Neural progenitor cell (in vitro differentiated cells): ENCODE measurements around the gene TRAF3. TPM values are rescaled to one million over a fixed set of nuclear protein-coding genes. Genes with fewer than 3 reads are reported as not detected.
"Not testable (repeated sequence)": the region's sequence is repeated elsewhere in the genome, so short reads cannot be mapped to it uniquely, and the experiment has no call there.

Experiments
- DNase-seq: peaks from one replicate; pipeline ENCODE4 v3.0.0-alpha.2; 2016; ENCODE audit warnings: low spot score
- H2AFZ ChIP-seq: fragments of 200-600 bp; sonication (generic); replicated peaks from 2 replicates; pipeline ENCODE4 v1.6.1; 2016; ENCODE audit warnings: antibody characterized with exemption
- H3F3A ChIP-seq: fragments of 200-600 bp; sonication (generic); 2 replicates; pipeline ENCODE4 v1.6.1; 2016; ENCODE audit warnings: antibody characterized with exemption, low read depth
- H3K27ac ChIP-seq: fragments of 200-600 bp; sonication (generic); 2 replicates; pipeline ENCODE4 v1.5.1; 2016; ENCODE audit warnings: mild to moderate bottlenecking
- H3K27me3 ChIP-seq: fragments of 200-600 bp; sonication (generic); 2 replicates; pipeline ENCODE4 v1.6.1; 2016; ENCODE audit warnings: mild to moderate bottlenecking, moderate library complexity
- H3K36me3 ChIP-seq: fragments of 200-600 bp; sonication (generic); 2 replicates; pipeline ENCODE4 v1.5.1; 2016
- H3K4me1 ChIP-seq: fragments of 200-600 bp; sonication (generic); 2 replicates; pipeline ENCODE4 v1.6.1; 2016; ENCODE audit warnings: mixed run types
- H3K4me2 ChIP-seq: fragments of 200-600 bp; sonication (generic); 2 replicates; pipeline ENCODE4 v1.6.1; 2016
- H3K4me3 ChIP-seq: fragments of 200-600 bp; sonication (generic); 2 replicates; pipeline ENCODE4 v1.5.1; 2016
- H3K79me2 ChIP-seq: fragments of 200-600 bp; sonication (generic); 2 replicates; pipeline ENCODE4 v1.6.1; 2016; ENCODE audit warnings: low read depth
- H3K9ac ChIP-seq: fragments of 200-600 bp; sonication (generic); 2 replicates; pipeline ENCODE4 v1.6.1; 2016
- H3K9me3 ChIP-seq: fragments of 200-600 bp; sonication (generic); 2 replicates; pipeline ENCODE4 v1.5.1; 2016; ENCODE audit warnings: low read depth
- H4K20me1 ChIP-seq: fragments of 200-600 bp; sonication (generic); 2 replicates; pipeline ENCODE4 v1.6.1; 2016; ENCODE audit warnings: low read depth
- H3K27ac Mint-ChIP-seq: 3 replicates; pipeline ENCODE4 v1.8.0; 2021; ENCODE audit warnings: mixed read lengths
- H3K27me3 Mint-ChIP-seq: 2 replicates; pipeline ENCODE4 v1.8.0; 2022; ENCODE audit warnings: low read depth, mild to moderate bottlenecking, inconsistent platforms, moderate library complexity, mixed read lengths; ENCODE audit not compliant: insufficient read depth
- H3K36me3 Mint-ChIP-seq: 3 replicates; pipeline ENCODE4 v1.8.0; 2021; ENCODE audit warnings: mixed read lengths
- H3K4me1 Mint-ChIP-seq: 3 replicates; pipeline ENCODE4 v1.8.0; 2021; ENCODE audit warnings: mixed read lengths
- H3K4me3 Mint-ChIP-seq: 3 replicates; pipeline ENCODE4 v1.8.0; 2021; ENCODE audit warnings: mild to moderate bottlenecking, moderate library complexity, mixed read lengths
- H3K9me3 Mint-ChIP-seq: 3 replicates; pipeline ENCODE4 v1.8.0; 2020; ENCODE audit warnings: mixed read lengths
- CTCF ChIP-seq: fragments of 200-600 bp; sonication (generic); IDR thresholded peaks from 2 replicates; pipeline ENCODE4 v1.5.1; 2017; ENCODE audit warnings: antibody characterized with exemption, mild to moderate bottlenecking
- EZH2 ChIP-seq: fragments of 200-600 bp; sonication (generic); IDR thresholded peaks from 2 replicates; pipeline ENCODE4 v1.6.1; 2017; ENCODE audit warnings: antibody characterized with exemption, mild to moderate bottlenecking, moderate library complexity
- EZH2phosphoT487 ChIP-seq: fragments of 200-600 bp; sonication (generic); IDR thresholded peaks from 2 replicates; pipeline ENCODE4 v1.6.1; 2017; ENCODE audit warnings: antibody characterized with exemption
- total RNA-seq: library from RNA; depleted of rRNA; stranded (reverse); fragments of >200 nt; gene quantifications from 2 replicates; pipeline ENCODE4 v1.2.3, GENCODE V29; 2015; ENCODE audit warnings: low replicate concordance

Gene TRAF3
- total RNA-seq, 1 donor from 2014 or later: 18.1 TPM

- DNase-seq: no peak
- H3K4me1 Mint-ChIP-seq: peaks cover 35% of the 10 kb centered on the region
- TF ChIP-seq EZH2phosphoT487: no peak
- no peak overlapping the region for H2AFZ ChIP-seq
- no peaks in the 10 kb centered on the region for H3K36me3 ChIP-seq
- no peak overlapping the region for H3K4me3 ChIP-seq
- peaks cover 7% of the 10 kb centered on the region for H3K4me1 ChIP-seq
- H3K4me3 Mint-ChIP-seq: no peak overlapping the region
- H3K36me3 Mint-ChIP-seq: peaks cover 8% of the 10 kb centered on the region
- H3K79me2 ChIP-seq: no peaks in the 10 kb centered on the region
- no peaks in the 10 kb centered on the region for H3K9me3 ChIP-seq
- H3K4me2 ChIP-seq: no peak overlapping the region
- H3K9me3 Mint-ChIP-seq: no peaks in the 10 kb centered on the region
- peaks cover 12% of the 10 kb centered on the region for H3F3A ChIP-seq
- no peak overlapping the region for H3K27ac ChIP-seq
- H3K9ac ChIP-seq: no peak overlapping the region
- peaks cover 8% of the 10 kb centered on the region for H4K20me1 ChIP-seq
- H3K27me3 ChIP-seq: no peaks in the 10 kb centered on the region
- H3K27me3 Mint-ChIP-seq: peaks cover 3% of the 10 kb centered on the region
- no peak overlapping the region for H3K27ac Mint-ChIP-seq
Measured at GRCh38 chr14:102833341-102833740, 56.1 kb downstream of the TRAF3 start.

GRCh38 chr14:102833991-102834390, 56.7 kb downstream of the TRAF3 start:
- H3K4me1 ChIP-seq: peaks cover 13% of the 10 kb centered on the region
- H3K27ac ChIP-seq: no peak overlapping the region
- no peaks in the 10 kb centered on the region for H3K27me3 ChIP-seq
- no peak overlapping the region for H3K4me3 Mint-ChIP-seq
- H3K9me3 Mint-ChIP-seq: no peaks in the 10 kb centered on the region
- H3K79me2 ChIP-seq: no peaks in the 10 kb centered on the region
- peaks cover 18% of the 10 kb centered on the region for H3F3A ChIP-seq
- peaks cover 8% of the 10 kb centered on the region for H3K36me3 Mint-ChIP-seq
- no peaks in the 10 kb centered on the region for H3K36me3 ChIP-seq
- H3K9ac ChIP-seq: no peak overlapping the region
- H3K9me3 ChIP-seq: no peaks in the 10 kb centered on the region
- H3K27ac Mint-ChIP-seq: no peak overlapping the region
- H2AFZ ChIP-seq: no peak overlapping the region
- no peak for DNase-seq
- no peak overlapping the region for H3K4me2 ChIP-seq
- no peak overlapping the region for H3K4me3 ChIP-seq
- peaks cover 3% of the 10 kb centered on the region for H3K27me3 Mint-ChIP-seq
- peaks cover 35% of the 10 kb centered on the region for H3K4me1 Mint-ChIP-seq
- peaks cover 9% of the 10 kb centered on the region for H4K20me1 ChIP-seq
- TF ChIP-seq EZH2: no peak
- TF ChIP-seq CTCF: no peak
- TF ChIP-seq EZH2phosphoT487: no peak

GRCh38 chr14:102835959-102836358, 58.7 kb downstream of the TRAF3 start:
- Histone ChIP-seq H3K9ac (no peak overlapping the region), H3K4me3 (no peak overlapping the region), H3K27me3 (no peaks in the 10 kb centered on the region), H4K20me1 (peaks cover 4% of the 10 kb centered on the region), H3K4me2 (no peak overlapping the region), H3K27ac (no peak overlapping the region), H2AFZ (no peak overlapping the region), H3K79me2 (no peaks in the 10 kb centered on the region), H3K9me3 (no peaks in the 10 kb centered on the region), H3K36me3 (no peaks in the 10 kb centered on the region), H3F3A (peaks cover 23% of the 10 kb centered on the region), H3K4me1 (peaks cover 17% of the 10 kb centered on the region)
- H3K27me3 Mint-ChIP-seq: no peaks in the 10 kb centered on the region
- H3K9me3 Mint-ChIP-seq: no peaks in the 10 kb centered on the region
- H3K36me3 Mint-ChIP-seq: peaks cover 8% of the 10 kb centered on the region
- no peak for DNase-seq
- H3K4me1 Mint-ChIP-seq: peaks cover 19% of the 10 kb centered on the region
- no peak for TF ChIP-seq CTCF
- no peak for TF ChIP-seq EZH2phosphoT487
- TF ChIP-seq EZH2: no peak
- H3K27ac Mint-ChIP-seq: no peak overlapping the region
- no peak overlapping the region for H3K4me3 Mint-ChIP-seq

GRCh38 chr14:102837120-102837519, 59.9 kb downstream of the TRAF3 start:
- H3K36me3 Mint-ChIP-seq, H3K9me3 ChIP-seq, H3K27me3 Mint-ChIP-seq, H3K9ac ChIP-seq, H3K36me3 ChIP-seq, H3K9me3 Mint-ChIP-seq, H2AFZ ChIP-seq, H3K4me3 ChIP-seq, H3K27ac Mint-ChIP-seq, DNase-seq, H3K4me2 ChIP-seq, H3K27me3 ChIP-seq, H4K20me1 ChIP-seq, H3K4me3 Mint-ChIP-seq, H3K79me2 ChIP-seq, H3K27ac ChIP-seq: not testable (repeated sequence)
- Histone ChIP-seq H3F3A (peaks cover 23% of the 10 kb centered on the region), H3K4me1 (peaks cover 18% of the 10 kb centered on the region)
- peaks cover 20% of the 10 kb centered on the region for H3K4me1 Mint-ChIP-seq
